Sigmoid colon (tissue), 4 donors: Measurements from ENCODE around the gene RSPO3.

Experiments used
- EP300 ChIP-seq, 4 donors: sonication (generic); formaldehyde crosslinking; IDR thresholded peaks; one replicate each; pipeline ENCODE4 v1.6.1; 2017; ENCODE audit warnings: antibody characterized with exemption in 4 of 4
- POLR2A ChIP-seq, 2 donors: fragments of 450-650 bp; IDR thresholded peaks; one replicate each; pipeline ENCODE4 v1.6.1; 2016; ENCODE audit warnings: antibody characterized with exemption in 2 of 2, mild to moderate bottlenecking in 2 of 2, moderate library complexity in 2 of 2
- POLR2AphosphoS5 ChIP-seq, 4 donors: sonication (generic); formaldehyde crosslinking; IDR thresholded peaks; one replicate each; pipeline ENCODE4 v1.6.1; 2017; ENCODE audit warnings: antibody characterized with exemption in 4 of 4
- TF ChIP-seq, protein P1 (sequence below), 4 experiments: fragments of 450-650 bp in 3 of 4; fragments of 200-600 bp in 1 of 4; IDR thresholded peaks; one replicate each; pipeline ENCODE4 v1.5.1; 2016 to 2019; ENCODE audit warnings: antibody characterized with exemption in 4 of 4, mild to moderate bottlenecking in 3 of 4, moderate library complexity in 2 of 4

DNA sequence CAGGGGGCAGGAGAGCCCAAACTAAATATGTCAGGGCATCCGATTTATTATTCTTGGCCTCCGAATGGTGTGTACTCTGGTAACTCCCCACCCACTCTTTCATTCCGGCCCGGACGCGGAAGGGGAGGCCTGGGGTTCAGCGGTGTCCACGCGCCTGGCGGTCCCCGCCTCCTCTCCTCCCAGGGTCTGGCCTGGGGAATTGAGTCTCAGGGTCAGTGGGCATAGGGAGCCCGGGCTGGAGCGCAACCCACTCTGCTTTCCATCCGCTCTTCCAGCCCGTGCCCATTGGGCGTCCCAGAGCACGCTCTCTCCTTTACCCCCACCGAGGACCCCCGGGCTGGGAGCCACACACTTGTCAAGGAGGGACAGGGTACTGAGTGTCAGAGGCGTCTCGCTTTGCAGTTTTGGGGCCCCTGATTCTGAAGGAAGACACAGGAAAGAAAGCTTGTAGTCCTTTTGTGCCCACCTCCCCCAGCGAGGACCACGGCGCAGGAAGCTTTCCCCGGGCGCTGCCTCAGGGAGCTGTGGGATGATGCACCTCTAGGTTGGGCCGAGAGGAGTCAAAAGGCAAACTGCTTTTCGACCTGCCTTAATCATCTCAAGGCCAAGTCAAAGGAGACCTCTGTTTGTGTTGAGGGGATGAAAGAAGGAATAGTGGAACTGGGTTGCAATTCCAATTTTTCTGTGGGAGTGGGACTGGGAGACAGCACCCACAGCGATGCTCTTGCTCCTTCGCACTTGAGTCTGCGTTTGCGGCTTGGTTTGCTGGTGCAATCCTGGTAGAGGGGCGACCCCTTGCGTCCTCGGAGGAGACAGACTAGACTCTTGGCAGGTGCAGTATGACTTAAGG, 2.5 kb downstream of the RSPO3 start:
- TF ChIP-seq POLR2A (IDR thresholded peaks at IDR 0.05) = no peak
- no peak for TF ChIP-seq EP300 (IDR thresholded peaks at IDR 0.05)
- TF ChIP-seq, protein P1, sequence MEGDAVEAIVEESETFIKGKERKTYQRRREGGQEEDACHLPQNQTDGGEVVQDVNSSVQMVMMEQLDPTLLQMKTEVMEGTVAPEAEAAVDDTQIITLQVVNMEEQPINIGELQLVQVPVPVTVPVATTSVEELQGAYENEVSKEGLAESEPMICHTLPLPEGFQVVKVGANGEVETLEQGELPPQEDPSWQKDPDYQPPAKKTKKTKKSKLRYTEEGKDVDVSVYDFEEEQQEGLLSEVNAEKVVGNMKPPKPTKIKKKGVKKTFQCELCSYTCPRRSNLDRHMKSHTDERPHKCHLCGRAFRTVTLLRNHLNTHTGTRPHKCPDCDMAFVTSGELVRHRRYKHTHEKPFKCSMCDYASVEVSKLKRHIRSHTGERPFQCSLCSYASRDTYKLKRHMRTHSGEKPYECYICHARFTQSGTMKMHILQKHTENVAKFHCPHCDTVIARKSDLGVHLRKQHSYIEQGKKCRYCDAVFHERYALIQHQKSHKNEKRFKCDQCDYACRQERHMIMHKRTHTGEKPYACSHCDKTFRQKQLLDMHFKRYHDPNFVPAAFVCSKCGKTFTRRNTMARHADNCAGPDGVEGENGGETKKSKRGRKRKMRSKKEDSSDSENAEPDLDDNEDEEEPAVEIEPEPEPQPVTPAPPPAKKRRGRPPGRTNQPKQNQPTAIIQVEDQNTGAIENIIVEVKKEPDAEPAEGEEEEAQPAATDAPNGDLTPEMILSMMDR (IDR thresholded peaks at IDR 0.05) = peak; percentile 57 to 70 (median 62)
- peak in 3 of 4 donors; percentile 17 to 29 (median 18) for TF ChIP-seq POLR2AphosphoS5 (IDR thresholded peaks at IDR 0.05)
